Naive thymus-derived CD4-positive, alpha-beta T cell (primary cell): ENCODE measurements around the gene CMAS. TPM values are rescaled to one million over a fixed set of nuclear protein-coding genes. Genes with fewer than 3 reads are reported as not detected.
"Not testable (repeated sequence)": the region's sequence is repeated elsewhere in the genome, so short reads cannot be mapped to it uniquely, and the experiment has no call there.

Source experiments
- ATAC-seq: fragments of 150-1000 bp; cut with Tn5 transposase; 2 replicates; pipeline ENCODE4 v1.10.0; 2021; ENCODE audit warnings: mild to moderate bottlenecking, moderate library complexity
- CTCF ChIA-PET: fragments of 350-600 bp; sonication (Branson Sonifier 250); formaldehyde crosslinking; loops from one replicate; lab custom pipeline; 2021; ENCODE audit warnings: antibody characterized with exemption; lab: Charles Lee
- POLR2A ChIA-PET: fragments of 350-600 bp; sonication (Branson Sonifier 250); formaldehyde crosslinking; loops from one replicate; lab custom pipeline; 2021; ENCODE audit warnings: antibody characterized with exemption, inconsistent platforms; lab: Charles Lee
- DNase-seq, 9 donors: peaks; one replicate each; pipeline versions ENCODE4 v3.0.0 to v3.0.0-alpha.2; 2020 to 2022; ENCODE audit warnings: mixed read lengths in 1 of 9
- H3K27ac ChIP-seq: one replicate; pipeline ENCODE4 v1.7.0; 2013; ENCODE audit warnings: mild to moderate bottlenecking, low read depth, low read length, moderate library complexity
- H3K27me3 ChIP-seq, 2 donors: one replicate each; pipeline ENCODE4 v1.7.0; 2013; ENCODE audit warnings: low read length in 2 of 2, mild to moderate bottlenecking in 2 of 2, moderate library complexity in 2 of 2; ENCODE audit not compliant: control insufficient read depth in 2 of 2, insufficient read depth in 2 of 2
- H3K36me3 ChIP-seq, 3 experiments: 1 replicate in 2 of 3; 2 replicates in 1 of 3; pipeline ENCODE4 v1.7.0; 2013; ENCODE audit warnings: low read length in 3 of 3, mild to moderate bottlenecking in 3 of 3, moderate library complexity in 1 of 3; ENCODE audit not compliant: insufficient read depth in 3 of 3, control insufficient read depth in 2 of 3
- H3K4me1 ChIP-seq, 2 donors: one replicate each; pipeline ENCODE4 v1.7.0; 2013; ENCODE audit warnings: low read length in 2 of 2, mild to moderate bottlenecking in 2 of 2, moderate library complexity in 1 of 2; ENCODE audit not compliant: control insufficient read depth in 2 of 2, insufficient read depth in 2 of 2
- H3K4me3 ChIP-seq: 2 replicates; pipeline ENCODE4 v1.7.0; 2013; ENCODE audit warnings: mild to moderate bottlenecking, low read length
- H3K9me3 ChIP-seq, 3 experiments: 1 replicate in 2 of 3; 2 replicates in 1 of 3; pipeline ENCODE4 v1.7.0; 2013; ENCODE audit warnings: low read length in 3 of 3; ENCODE audit not compliant: control insufficient read depth in 2 of 3
- H3K27ac Mint-ChIP-seq, 9 donors: one replicate each; pipeline ENCODE4 v1.8.0; 2020 to 2022; ENCODE audit warnings: mixed read lengths in 9 of 9, mild to moderate bottlenecking in 8 of 9, moderate library complexity in 5 of 9, inconsistent platforms in 2 of 9
- H3K27me3 Mint-ChIP-seq, 5 donors: one replicate each; pipeline ENCODE4 v1.8.0; 2021 to 2022; ENCODE audit warnings: mixed read lengths in 5 of 5, mild to moderate bottlenecking in 1 of 5
- H3K36me3 Mint-ChIP-seq, 5 donors: one replicate each; pipeline ENCODE4 v1.8.0; 2020 to 2022; ENCODE audit warnings: mixed read lengths in 5 of 5, mild to moderate bottlenecking in 3 of 5, inconsistent platforms in 1 of 5
- H3K4me1 Mint-ChIP-seq, 7 donors: one replicate each; pipeline ENCODE4 v1.8.0; 2020 to 2022; ENCODE audit warnings: mixed read lengths in 7 of 7, mild to moderate bottlenecking in 3 of 7, inconsistent platforms in 1 of 7
- H3K4me3 Mint-ChIP-seq, 10 donors: one replicate each; pipeline ENCODE4 v1.8.0; 2020 to 2022; ENCODE audit warnings: mild to moderate bottlenecking in 10 of 10, mixed read lengths in 10 of 10, moderate library complexity in 6 of 10, inconsistent platforms in 2 of 10
- H3K9me3 Mint-ChIP-seq, 11 donors: one replicate each; pipeline ENCODE4 v1.8.0; 2020 to 2022; ENCODE audit warnings: mixed read lengths in 11 of 11, mild to moderate bottlenecking in 4 of 11, inconsistent platforms in 1 of 11, moderate library complexity in 1 of 11
- intact Hi-C, 2 donors: fragments of 100-400 bp; cut with micrococcal nuclease; formaldehyde crosslinking; loops; one replicate each; pipeline ENCODE4 v1.15.1; 2023
- polyA plus RNA-seq, 2 donors: library from polyadenylated mRNA; unstranded; fragments of 300-500 nt; fragmentation: Illumina TruSeq; gene quantifications; one replicate each; pipeline ENCODE4 v1.2.3, GENCODE V29; 2021
- total RNA-seq, 6 experiments: library from RNA in 5 of 6; stranded (reverse) in 5 of 6; gene quantifications; 1 replicate in 5 of 6; 2 replicates in 1 of 6; pipeline ENCODE4 v1.2.3 and lab custom pipeline; 2021 to 2026

Gene CMAS
- total and polyA plus RNA-seq, 7 experiments from 2014 or later, result 10.1 to 33.8 (median 23.3) TPM

DNA sequence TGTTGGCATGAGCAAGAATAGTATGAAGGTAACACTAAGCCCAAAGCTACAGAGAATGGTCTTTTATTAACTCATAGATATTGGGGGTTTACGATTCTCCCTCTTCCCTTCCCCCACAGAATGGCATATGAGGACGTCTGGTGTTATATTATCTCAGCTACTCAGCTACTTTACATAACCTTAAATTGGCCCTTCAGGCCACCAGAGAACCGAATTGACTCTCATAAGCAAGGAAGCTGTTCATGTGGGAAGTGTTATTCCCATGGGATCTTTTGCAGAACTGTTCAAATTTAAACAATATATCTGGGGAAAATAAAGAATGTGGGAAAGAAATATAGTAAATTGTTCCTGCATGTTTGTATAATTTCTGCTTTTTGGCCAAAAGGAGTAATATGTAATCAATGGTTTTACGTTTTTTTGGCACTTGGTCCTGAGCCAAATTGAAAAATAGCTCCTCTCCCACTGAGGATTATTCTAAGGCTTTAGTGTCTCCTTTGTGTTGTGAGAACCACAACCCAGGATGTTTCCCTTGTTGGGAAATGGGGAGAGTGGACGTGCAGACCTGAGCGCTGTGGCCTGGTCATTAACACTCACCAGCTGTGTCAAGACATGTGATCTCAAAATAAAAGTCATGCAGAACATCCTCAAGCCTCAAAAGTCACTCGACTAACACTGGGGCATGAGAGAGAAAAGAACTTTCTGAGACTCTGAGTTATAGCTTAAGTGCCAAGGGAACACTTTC is 31.8 kb upstream of the CMAS start:
- H3K4me1 ChIP-seq, result no peaks in the 10 kb centered on the region
- H3K9me3 Mint-ChIP-seq, result peaks cover 0 to 2% (median 0%) of the 10 kb centered on the region in 11 donors
- ChIA-PET POLR2A (no interaction called here), CTCF (interaction anchor here (0.8 kb wide), 1 partner anchor 26 kb away, joined by 5 read pairs; no protein-coding TSS in a partner anchor)
- H3K4me3 ChIP-seq, result no peak overlapping the region
- intact Hi-C loops, result loop anchor here in 1 of 2 donors (1.0 kb wide), 1 partner anchor 407 kb away; no protein-coding TSS in a partner anchor
- H3K27me3 ChIP-seq, result no peaks in the 10 kb centered on the region
- ATAC-seq, result no peak
- no peaks in the 10 kb centered on the region for H3K36me3 ChIP-seq
- H3K9me3 ChIP-seq, result no peaks in the 10 kb centered on the region
- H3K27me3 Mint-ChIP-seq, result peaks cover 0 to 20% (median 12%) of the 10 kb centered on the region in 5 donors
- no peak overlapping the region for H3K27ac ChIP-seq
- H3K4me1 Mint-ChIP-seq, result no peaks in the 10 kb centered on the region
- no peak overlapping the region for H3K4me3 Mint-ChIP-seq
- no peaks in the 10 kb centered on the region for H3K36me3 Mint-ChIP-seq
- DNase-seq, result no peak
- H3K27ac Mint-ChIP-seq, result no peak overlapping the region

DNA sequence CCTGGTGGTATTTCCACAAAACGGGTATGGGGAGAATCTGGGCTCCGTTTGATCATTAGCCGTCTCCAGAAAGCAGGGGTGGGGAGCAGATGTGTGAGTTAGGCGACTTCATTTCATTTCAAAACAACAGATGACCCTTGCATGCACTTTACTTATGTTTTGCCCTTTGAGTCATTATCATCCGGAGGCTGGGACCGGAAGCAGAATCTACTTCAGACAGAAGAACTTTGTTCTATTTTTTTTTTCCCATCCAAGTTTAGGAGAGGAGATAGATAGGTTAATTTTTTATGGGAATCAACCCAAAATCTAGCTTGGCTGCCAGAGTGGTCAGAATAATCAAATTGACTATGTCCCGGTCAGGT is 31.3 kb upstream of the CMAS start:
- Histone ChIP-seq H3K36me3 (no peaks in the 10 kb centered on the region), H3K4me3 (no peak overlapping the region), H3K27me3 (no peaks in the 10 kb centered on the region), H3K27ac (no peak overlapping the region), H3K4me1 (no peaks in the 10 kb centered on the region), H3K9me3 (no peaks in the 10 kb centered on the region)
- no peak for DNase-seq
- H3K27me3 Mint-ChIP-seq, result peaks cover 0 to 20% (median 12%) of the 10 kb centered on the region in 5 donors
- no peaks in the 10 kb centered on the region for H3K36me3 Mint-ChIP-seq
- H3K4me1 Mint-ChIP-seq, result no peaks in the 10 kb centered on the region
- H3K9me3 Mint-ChIP-seq, result peaks cover 0 to 2% (median 0%) of the 10 kb centered on the region in 11 donors
- intact Hi-C loops, result loop anchor here in 1 of 2 donors (1.0 kb wide), 1 partner anchor 407 kb away; no protein-coding TSS in a partner anchor
- no peak overlapping the region for H3K27ac Mint-ChIP-seq
- POLR2A ChIA-PET, result no interaction called here
- ATAC-seq, result no peak
- CTCF ChIA-PET, result interaction anchor here (0.8 to 4.4 kb wide), 3 partner anchors 25 to 365 kb away, joined by 4 to 34 read pairs (median 5); no protein-coding TSS in a partner anchor
- H3K4me3 Mint-ChIP-seq, result no peak overlapping the region

- DNase-seq, result no peak
Observed at GRCh38 chr12:22016982-22017381, 29.0 kb upstream of the CMAS start.

DNA sequence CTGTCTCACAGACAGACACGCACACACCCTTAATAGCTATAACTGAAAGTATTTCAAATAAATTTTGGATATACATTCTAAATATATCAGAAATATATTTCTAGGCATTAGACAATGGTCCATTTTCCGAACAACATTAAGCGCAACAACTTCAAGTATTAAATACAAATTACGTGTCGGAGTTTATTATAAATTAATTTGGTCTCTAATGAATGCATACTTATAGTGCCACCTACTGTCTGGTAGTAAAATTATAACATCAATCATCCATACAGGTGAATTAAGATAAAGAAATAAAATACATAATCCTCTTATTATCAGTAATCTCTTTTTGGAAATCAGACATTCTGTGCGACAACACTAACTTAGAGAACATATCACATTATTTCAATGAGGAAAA is 27.2 kb upstream of the CMAS start:
- CTCF ChIA-PET, result interaction anchor here (0.7 to 4.4 kb wide), 7 partner anchors 14 to 1557 kb away, joined by 3 to 34 read pairs (median 3); no protein-coding TSS in a partner anchor
- Histone ChIP-seq H3K27me3 (no peaks in the 10 kb centered on the region), H3K36me3 (no peaks in the 10 kb centered on the region), H3K4me1 (no peaks in the 10 kb centered on the region), H3K27ac (no peak overlapping the region), H3K4me3 (no peak overlapping the region), H3K9me3 (peaks cover 0 to 7% (median 0%) of the 10 kb centered on the region in 3 experiments)
- ATAC-seq (no peak), DNase-seq (peak in 5 of 9 donors; percentile 6 to 25 (median 13))
- peaks cover 0 to 3% (median 0%) of the 10 kb centered on the region in 5 donors for H3K36me3 Mint-ChIP-seq
- H3K9me3 Mint-ChIP-seq, result peaks cover 0 to 15% (median under 1%) of the 10 kb centered on the region in 11 donors
- H3K4me3 Mint-ChIP-seq, result no peak overlapping the region
- peaks cover 0 to 17% (median 3%) of the 10 kb centered on the region in 5 donors for H3K27me3 Mint-ChIP-seq
- no peaks in the 10 kb centered on the region for H3K4me1 Mint-ChIP-seq
- POLR2A ChIA-PET, result interaction anchor here (0.7 kb wide), 1 partner anchor 49 kb away, joined by 3 read pairs; no protein-coding TSS in a partner anchor
- no peak overlapping the region for H3K27ac Mint-ChIP-seq
- intact Hi-C loops, result loop anchor here (1.0 to 2.0 kb wide), 5 partner anchors 321 to 771 kb away; no protein-coding TSS in a partner anchor

More at GRCh38 chr12:22016982-22017381, 29.0 kb upstream of the CMAS start:
- H3K27me3 Mint-ChIP-seq, result peaks cover 0 to 27% (median 12%) of the 10 kb centered on the region in 5 donors
- H3K36me3 ChIP-seq, result no peaks in the 10 kb centered on the region
- no peaks in the 10 kb centered on the region for H3K27me3 ChIP-seq
- ATAC-seq, result no peak
- CTCF ChIA-PET, result interaction anchor here (0.6 to 4.4 kb wide), 3 partner anchors 319 to 504 kb away, joined by 3 to 34 read pairs (median 6); no protein-coding TSS in a partner anchor
- H3K4me3 Mint-ChIP-seq, result no peak overlapping the region
- H3K27ac ChIP-seq, result no peak overlapping the region
- no peak overlapping the region for H3K4me3 ChIP-seq
- no peaks in the 10 kb centered on the region for H3K4me1 ChIP-seq
- intact Hi-C loops, result no loop called here
- no peaks in the 10 kb centered on the region for H3K36me3 Mint-ChIP-seq
- H3K4me1 Mint-ChIP-seq, result no peaks in the 10 kb centered on the region
- no peak overlapping the region for H3K27ac Mint-ChIP-seq
- H3K9me3 Mint-ChIP-seq, result peaks cover 0 to 2% (median 0%) of the 10 kb centered on the region in 11 donors
- H3K9me3 ChIP-seq, result no peaks in the 10 kb centered on the region
- POLR2A ChIA-PET, result interaction anchor here (0.6 kb wide), 1 partner anchor 11 kb away, joined by 3 read pairs; no protein-coding TSS in a partner anchor

DNA sequence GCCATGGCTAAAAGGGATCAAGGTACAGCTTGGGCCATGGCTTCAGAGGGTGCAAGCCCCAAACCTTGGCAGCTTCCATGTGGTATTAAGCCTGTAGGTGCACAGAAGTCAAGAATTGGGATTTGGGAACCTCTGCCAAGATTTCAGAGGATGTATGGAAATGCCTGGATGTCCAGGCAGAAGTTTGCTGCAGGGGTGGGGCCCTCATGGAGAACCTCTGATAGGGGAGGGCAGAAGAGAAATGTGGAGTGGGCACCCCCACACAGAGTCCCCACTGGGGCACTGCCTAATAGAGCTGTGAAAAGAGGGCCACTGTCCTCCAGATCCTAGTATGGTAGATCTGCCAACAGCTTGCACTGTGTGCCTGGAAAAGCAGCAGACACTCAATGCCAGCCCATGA is 22.5 kb upstream of the CMAS start:
- ATAC-seq, H3K4me1 ChIP-seq, H3K27me3 ChIP-seq, H3K36me3 Mint-ChIP-seq, H3K27me3 Mint-ChIP-seq, intact Hi-C loops, H3K27ac Mint-ChIP-seq, H3K4me3 Mint-ChIP-seq, DNase-seq, H3K4me1 Mint-ChIP-seq, H3K9me3 ChIP-seq, H3K36me3 ChIP-seq, CTCF ChIA-PET, H3K27ac ChIP-seq, H3K4me3 ChIP-seq: not testable (repeated sequence)
- H3K9me3 Mint-ChIP-seq, result peaks cover 0 to 26% (median 3%) of the 10 kb centered on the region in 11 donors
- POLR2A ChIA-PET, result interaction anchor here (0.6 kb wide), 1 partner anchor 586 kb away, joined by 3 read pairs; no protein-coding TSS in a partner anchor

GRCh38 chr12:22029491-22029890 is 16.5 kb upstream of the CMAS start:
- no peak overlapping the region for H3K4me3 Mint-ChIP-seq
- peaks cover under 1 to 9% (median 4%) of the 10 kb centered on the region in 7 donors for H3K4me1 Mint-ChIP-seq
- no peak overlapping the region for H3K4me3 ChIP-seq
- no peaks in the 10 kb centered on the region for H3K27me3 ChIP-seq
- H3K4me1 ChIP-seq, result no peaks in the 10 kb centered on the region
- CTCF ChIA-PET, result no interaction called here
- H3K9me3 ChIP-seq, result no peaks in the 10 kb centered on the region
- H3K27ac ChIP-seq, result no peak overlapping the region
- H3K27ac Mint-ChIP-seq, result no peak overlapping the region
- H3K36me3 Mint-ChIP-seq, result peaks cover 0 to under 1% (median 0%) of the 10 kb centered on the region in 5 donors
- no peak for ATAC-seq
- no peaks in the 10 kb centered on the region for H3K36me3 ChIP-seq
- no peaks in the 10 kb centered on the region for H3K27me3 Mint-ChIP-seq
- H3K9me3 Mint-ChIP-seq, result peaks cover 0 to 4% (median 0%) of the 10 kb centered on the region in 11 donors
- intact Hi-C loops, result no loop called here
- DNase-seq, result no peak
- POLR2A ChIA-PET, result no interaction called here
